ENCODE measurements around the gene GMFB.

Gene GMFB

GRCh38 chr14:54486685-54487084, 2.1 kb downstream of the GMFB start:
- H3K4me1 ChIP-seq (ENCODE audit: insufficient read depth, low read length) = peaks cover 7% of the 10 kb centered on the region
- H3K36me3 ChIP-seq (ENCODE audit: insufficient read depth, low read length) = no peaks in the 10 kb centered on the region
- H3K9me3 ChIP-seq (ENCODE audit: control insufficient read depth, insufficient read depth, low read length) = no peaks in the 10 kb centered on the region
- no peak overlapping the region for H3K9ac ChIP-seq (ENCODE audit: low read depth, low read length)

- Histone ChIP-seq H3K4me1 (ENCODE audit: insufficient read depth, low read length) (no peaks in the 10 kb centered on the region; the same call in none of the 2 replicates), H3K9ac (ENCODE audit: low read depth, low read length) (no peak overlapping the region), H3K36me3 (ENCODE audit: insufficient read depth, low read length) (peaks cover under 1% of the 10 kb centered on the region; the same call in 1 of the 2 replicates), H3K9me3 (ENCODE audit: control insufficient read depth, insufficient read depth, low read length) (no peaks in the 10 kb centered on the region)
Measured at GRCh38 chr14:54483846-54484245, 4.9 kb downstream of the GMFB start.

- H3K4me1 ChIP-seq (ENCODE audit: insufficient read depth, low read length) = no peaks in the 10 kb centered on the region; the same call in none of the 2 replicates
- H3K36me3 ChIP-seq (ENCODE audit: insufficient read depth, low read length) = peaks cover 4% of the 10 kb centered on the region; the same call in 1 of the 2 replicates
- H3K9me3 ChIP-seq (ENCODE audit: control insufficient read depth, insufficient read depth, low read length) = no peaks in the 10 kb centered on the region
- no peak overlapping the region for H3K9ac ChIP-seq (ENCODE audit: low read depth, low read length)
Measured at GRCh38 chr14:54483073-54483745, 5.6 kb downstream of the GMFB start.

GRCh38 chr14:54481695-54482094, 7.1 kb downstream of the GMFB start:
- H3K9ac ChIP-seq (ENCODE audit: low read depth, low read length) = no peak overlapping the region
- peaks cover 4% of the 10 kb centered on the region; the same call in 1 of the 2 replicates for H3K36me3 ChIP-seq (ENCODE audit: insufficient read depth, low read length)

GRCh38 chr14:54480830-54481562, 7.8 kb downstream of the GMFB start:
- H3K9me3 ChIP-seq (ENCODE audit: control insufficient read depth, insufficient read depth, low read length) = no peaks in the 10 kb centered on the region
- H3K4me1 ChIP-seq (ENCODE audit: insufficient read depth, low read length) = no peaks in the 10 kb centered on the region
- peaks cover 4% of the 10 kb centered on the region; the same call in 1 of the 2 replicates for H3K36me3 ChIP-seq (ENCODE audit: insufficient read depth, low read length)
- no peak overlapping the region for H3K9ac ChIP-seq (ENCODE audit: low read depth, low read length)

More at GRCh38 chr14:54481695-54482094, 7.1 kb downstream of the GMFB start:
- Histone ChIP-seq H3K4me1 (ENCODE audit: insufficient read depth, low read length) (no peaks in the 10 kb centered on the region; the same call in none of the 2 replicates), H3K9me3 (ENCODE audit: control insufficient read depth, insufficient read depth, low read length) (no peaks in the 10 kb centered on the region)

GRCh38 chr14:54478636-54479215, 10.1 kb downstream of the GMFB start:
- H3K9me3 ChIP-seq (ENCODE audit: control insufficient read depth, insufficient read depth, low read length) = no peaks in the 10 kb centered on the region
- no peaks in the 10 kb centered on the region for H3K4me1 ChIP-seq (ENCODE audit: insufficient read depth, low read length)
- H3K36me3 ChIP-seq (ENCODE audit: insufficient read depth, low read length) = peaks cover 4% of the 10 kb centered on the region; the same call in 1 of the 2 replicates
- H3K9ac ChIP-seq (ENCODE audit: low read depth, low read length) = no peak overlapping the region

GRCh38 chr14:54475911-54476310, 12.9 kb downstream of the GMFB start:
- H3K9ac ChIP-seq (ENCODE audit: low read depth, low read length) = no peak overlapping the region
- peaks cover 4% of the 10 kb centered on the region; the same call in 1 of the 2 replicates for H3K36me3 ChIP-seq (ENCODE audit: insufficient read depth, low read length)
- no peaks in the 10 kb centered on the region for H3K4me1 ChIP-seq (ENCODE audit: insufficient read depth, low read length)
- H3K9me3 ChIP-seq (ENCODE audit: control insufficient read depth, insufficient read depth, low read length) = no peaks in the 10 kb centered on the region

GRCh38 chr14:54475187-54475899, 13.4 kb downstream of the GMFB start:
- Histone ChIP-seq H3K9me3 (ENCODE audit: control insufficient read depth, insufficient read depth, low read length) (no peaks in the 10 kb centered on the region), H3K9ac (ENCODE audit: low read depth, low read length) (no peak overlapping the region), H3K36me3 (ENCODE audit: insufficient read depth, low read length) (peaks cover 4% of the 10 kb centered on the region; the same call in 1 of the 2 replicates), H3K4me1 (ENCODE audit: insufficient read depth, low read length) (no peaks in the 10 kb centered on the region)

GRCh38 chr14:54474232-54474793, 14.5 kb downstream of the GMFB start:
- Histone ChIP-seq H3K9ac (ENCODE audit: low read depth, low read length) (no peak overlapping the region), H3K36me3 (ENCODE audit: insufficient read depth, low read length) (peaks cover 4% of the 10 kb centered on the region; the same call in 1 of the 2 replicates), H3K9me3 (ENCODE audit: control insufficient read depth, insufficient read depth, low read length) (no peaks in the 10 kb centered on the region), H3K4me1 (ENCODE audit: insufficient read depth, low read length) (no peaks in the 10 kb centered on the region)

GRCh38 chr14:54472315-54472714, 16.5 kb downstream of the GMFB start:
- no peaks in the 10 kb centered on the region for H3K9me3 ChIP-seq (ENCODE audit: control insufficient read depth, insufficient read depth, low read length)

GRCh38 chr14:54471641-54472040, 17.1 kb downstream of the GMFB start:
- no peaks in the 10 kb centered on the region for H3K36me3 ChIP-seq (ENCODE audit: insufficient read depth, low read length)
- H3K9me3 ChIP-seq (ENCODE audit: control insufficient read depth, insufficient read depth, low read length) = peaks cover 4% of the 10 kb centered on the region; the same call in 1 of the 2 replicates
- H3K4me1 ChIP-seq (ENCODE audit: insufficient read depth, low read length) = no peaks in the 10 kb centered on the region
- no peak overlapping the region for H3K9ac ChIP-seq (ENCODE audit: low read depth, low read length)

More at GRCh38 chr14:54472315-54472714, 16.5 kb downstream of the GMFB start:
- H3K36me3 ChIP-seq (ENCODE audit: insufficient read depth, low read length) = no peaks in the 10 kb centered on the region
- H3K9ac ChIP-seq (ENCODE audit: low read depth, low read length) = no peak overlapping the region
- H3K4me1 ChIP-seq (ENCODE audit: insufficient read depth, low read length) = no peaks in the 10 kb centered on the region

- Histone ChIP-seq H3K4me1 (ENCODE audit: insufficient read depth, low read length) (no peaks in the 10 kb centered on the region), H3K9me3 (ENCODE audit: control insufficient read depth, insufficient read depth, low read length) (peaks cover 4% of the 10 kb centered on the region; the same call in 1 of the 2 replicates), H3K9ac (ENCODE audit: low read depth, low read length) (no peak overlapping the region), H3K36me3 (ENCODE audit: insufficient read depth, low read length) (no peaks in the 10 kb centered on the region)
Measured at GRCh38 chr14:54470701-54471100, 18.1 kb downstream of the GMFB start.

- no peak overlapping the region for H3K9ac ChIP-seq (ENCODE audit: low read depth, low read length)
- H3K36me3 ChIP-seq (ENCODE audit: insufficient read depth, low read length) = no peaks in the 10 kb centered on the region
- no peaks in the 10 kb centered on the region for H3K4me1 ChIP-seq (ENCODE audit: insufficient read depth, low read length)
- peaks cover 4% of the 10 kb centered on the region; the same call in 1 of the 2 replicates for H3K9me3 ChIP-seq (ENCODE audit: control insufficient read depth, insufficient read depth, low read length)
Measured at GRCh38 chr14:54467280-54467679, 21.5 kb downstream of the GMFB start.

GRCh38 chr14:54465654-54466053, 23.1 kb downstream of the GMFB start:
- Histone ChIP-seq H3K9ac (ENCODE audit: low read depth, low read length) (no peak overlapping the region), H3K4me1 (ENCODE audit: insufficient read depth, low read length) (no peaks in the 10 kb centered on the region), H3K36me3 (ENCODE audit: insufficient read depth, low read length) (no peaks in the 10 kb centered on the region), H3K9me3 (ENCODE audit: control insufficient read depth, insufficient read depth, low read length) (peaks cover 4% of the 10 kb centered on the region; the same call in 1 of the 2 replicates)
